B cell (primary cell): ENCODE data around the gene TEX261. TPM values are rescaled to one million over a fixed set of nuclear protein-coding genes. Genes with fewer than 3 reads are reported as not detected.

Source experiments
- ATAC-seq: fragments of 200-7000 bp; cut with Tn5 transposase; one replicate; pipeline ENCODE4 v1.10.0; 2021; ENCODE audit warnings: low read depth, mild to moderate bottlenecking, moderate number of reproducible peaks, moderate library complexity
- CTCF ChIA-PET: fragments of 350-600 bp; sonication (Branson Sonifier 250); formaldehyde crosslinking; loops from one replicate; lab custom pipeline; 2021; ENCODE audit warnings: antibody characterized with exemption, inconsistent platforms; lab: Charles Lee
- POLR2A ChIA-PET: fragments of 350-600 bp; sonication (Branson Sonifier 250); formaldehyde crosslinking; loops from one replicate; lab custom pipeline; 2021; ENCODE audit warnings: antibody characterized with exemption; lab: Charles Lee
- DNase-seq: peaks from one replicate; pipeline ENCODE4 v3.0.0; 2013
- H2AFZ ChIP-seq: 2 replicates; pipeline ENCODE4 v1.6.1; 2012; ENCODE audit warnings: mild to moderate bottlenecking, low read depth, low read length; ENCODE audit not compliant: insufficient read depth, poor library complexity, severe bottlenecking
- H3K27ac ChIP-seq, 2 donors: 1 replicate in 1 of 2; 2 replicates in 1 of 2; pipeline ENCODE4 v1.5.1; 2012 to 2013; ENCODE audit warnings: low read length in 2 of 2, mild to moderate bottlenecking in 2 of 2, moderate library complexity in 1 of 2
- H3K27me3 ChIP-seq, 4 experiments: fragments of 200-600 bp in 1 of 4; sonication (generic) in 1 of 4; replicated peaks in 1 of 4; 1 replicate in 2 of 4; 2 replicates in 2 of 4; pipeline versions ENCODE4 v1.6.1 to v1.7.0; 2013 to 2016; ENCODE audit warnings: low read length in 3 of 4, mild to moderate bottlenecking in 2 of 4, mixed read lengths in 1 of 4, moderate library complexity in 1 of 4; ENCODE audit not compliant: insufficient read depth in 4 of 4, control insufficient read depth in 3 of 4; ENCODE audit errors: control extremely low read depth in 1 of 4
- H3K36me3 ChIP-seq, 2 experiments: replicated peaks in 1 of 2; 1 replicate in 1 of 2; 2 replicates in 1 of 2; pipeline versions ENCODE4 v1.6.1 to v1.7.1; 2013; ENCODE audit warnings: low read length in 1 of 2; ENCODE audit not compliant: insufficient read depth in 2 of 2, control insufficient read depth in 1 of 2; ENCODE audit errors: control extremely low read depth in 1 of 2, extremely low read depth in 1 of 2
- H3K4me1 ChIP-seq, 2 donors: fragments of 200-600 bp in 1 of 2; sonication (generic) in 1 of 2; 1 replicate in 1 of 2; 2 replicates in 1 of 2; pipeline versions ENCODE4 v1.5.1 to v1.6.1; 2013 to 2017; ENCODE audit warnings: low read length in 2 of 2; ENCODE audit not compliant: control insufficient read depth in 2 of 2, insufficient read depth in 2 of 2
- H3K4me2 ChIP-seq: replicated peaks from 2 replicates; pipeline ENCODE3; 2012; ENCODE audit warnings: mild to moderate bottlenecking, low read depth, low read length; ENCODE audit not compliant: poor library complexity, severe bottlenecking
- H3K4me3 ChIP-seq, 5 experiments: fragments of 200-600 bp in 1 of 5; sonication (generic) in 1 of 5; 1 replicate in 3 of 5; 2 replicates in 2 of 5; pipeline versions ENCODE4 v1.5.1 to v1.7.0; 2011 to 2016; ENCODE audit warnings: low read length in 4 of 5, mild to moderate bottlenecking in 4 of 5, low read depth in 2 of 5, control low read depth in 1 of 5, moderate library complexity in 1 of 5; ENCODE audit not compliant: insufficient read depth in 1 of 5; ENCODE audit errors: control extremely low read depth in 1 of 5, extremely low read depth in 1 of 5
- H3K79me2 ChIP-seq: fragments of 200-600 bp; sonication (generic); one replicate; pipeline ENCODE4 v1.6.0; 2016; ENCODE audit warnings: low read length; ENCODE audit not compliant: control insufficient read depth, insufficient read depth
- H3K9ac ChIP-seq: fragments of 200-600 bp; sonication (generic); 2 replicates; pipeline ENCODE4 v1.6.1; 2017; ENCODE audit warnings: mild to moderate bottlenecking, low read length, moderate library complexity
- H3K9me3 ChIP-seq, 3 donors: one replicate each; pipeline versions ENCODE4 v1.6.1 to v1.7.1; 2013; ENCODE audit warnings: low read length in 2 of 3; ENCODE audit not compliant: control insufficient read depth in 2 of 3, insufficient read depth in 1 of 3; ENCODE audit errors: control extremely low read depth in 1 of 3
- H4K20me1 ChIP-seq: 2 replicates; pipeline ENCODE4 v1.6.0; 2012; ENCODE audit warnings: mild to moderate bottlenecking, low read length; ENCODE audit not compliant: insufficient read depth, control insufficient read depth, poor library complexity, severe bottlenecking
- H3K27ac Mint-ChIP-seq: one replicate; pipeline ENCODE4 v1.8.0; 2021; ENCODE audit warnings: mixed read lengths
- H3K27me3 Mint-ChIP-seq: one replicate; pipeline ENCODE4 v1.8.0; 2021; ENCODE audit warnings: mixed read lengths
- H3K4me1 Mint-ChIP-seq: one replicate; pipeline ENCODE4 v1.8.0; 2021; ENCODE audit warnings: mixed read lengths
- H3K4me3 Mint-ChIP-seq: one replicate; pipeline ENCODE4 v1.8.0; 2021; ENCODE audit warnings: mixed read lengths
- H3K9me3 Mint-ChIP-seq: one replicate; pipeline ENCODE4 v1.8.0; 2022; ENCODE audit warnings: mixed read lengths; ENCODE audit not compliant: insufficient read depth
- CTCF ChIP-seq: fragments of 200-600 bp; IDR thresholded peaks from one replicate; pipeline ENCODE4 v1.8.0; 2022; ENCODE audit warnings: antibody characterized with exemption, mild to moderate bottlenecking
- EZH2 ChIP-seq: IDR thresholded peaks from 2 replicates; pipeline ENCODE4 v1.6.1; 2012; ENCODE audit warnings: borderline replicate concordance, low read depth, mild to moderate bottlenecking, moderate library complexity, low read length; ENCODE audit not compliant: insufficient read depth, poor library complexity, severe bottlenecking
- WGBS: methylation state at CpG from one replicate; pipeline ENCODE4 v1.1.5; 2013; ENCODE audit warnings: missing lambda C conversion rate; ENCODE audit not compliant: insufficient coverage; 5-methylcytosine and 5-hydroxymethylcytosine counted together
- intact Hi-C: fragments of 100-400 bp; cut with micrococcal nuclease; formaldehyde crosslinking; loops from one replicate; pipeline ENCODE4 v1.10.0; 2022
- polyA plus RNA-seq: library from polyadenylated mRNA; depleted of rRNA; stranded (reverse); fragments of >200 nt; gene quantifications from 2 replicates; pipeline ENCODE4 v1.2.3, GENCODE V29; 2012
- total RNA-seq, 2 donors: library from RNA; stranded (reverse); fragments of 120-200 nt in 1 of 2; gene quantifications; 1 replicate in 1 of 2; 2 replicates in 1 of 2; pipeline versions ENCODE4 v1.2.3 to v1.2.4, GENCODE V29; 2013 to 2022

TEX261 gene
- total and polyA plus RNA-seq, 2 donors (not counting 1 experiment from before 2014, with no cell fraction given): 29.0 to 56.4 TPM

- peaks cover 3 to 10% of the 10 kb centered on the region in 2 donors for H3K4me1 ChIP-seq
- no peaks in the 10 kb centered on the region for H3K79me2 ChIP-seq
- intact Hi-C loops: no loop called here
- no peaks in the 10 kb centered on the region for H4K20me1 ChIP-seq
- H3K9me3 ChIP-seq: peaks cover 0 to 5% (median 0%) of the 10 kb centered on the region in 3 donors
- Mint-ChIP-seq H3K4me3 (no peak overlapping the region), H3K4me1 (peaks cover 5% of the 10 kb centered on the region), H3K27ac (no peak overlapping the region), H3K27me3 (peaks cover 12% of the 10 kb centered on the region), H3K9me3 (no peaks in the 10 kb centered on the region)
- H3K27ac ChIP-seq: no peak overlapping the region
- H3K4me3 ChIP-seq: no peak overlapping the region
- 93% methylated on average over 5 of the region's 6 CpGs for WGBS
- CTCF ChIA-PET: interaction anchor here (3.4 kb wide), 1 partner anchor 38 kb away, joined by 49 read pairs; no protein-coding TSS in a partner anchor
- no peaks in the 10 kb centered on the region for H3K36me3 ChIP-seq
- H3K27me3 ChIP-seq: no peaks in the 10 kb centered on the region
- no peak overlapping the region for H3K4me2 ChIP-seq
- DNase-seq (no peak), ATAC-seq (no peak)
- H2AFZ ChIP-seq: no peak overlapping the region
- POLR2A ChIA-PET: no interaction called here
- TF ChIP-seq CTCF (no peak), EZH2 (no peak)
- no peak overlapping the region for H3K9ac ChIP-seq
These were observed 8.7 kb upstream of the TEX261 start for GRCh38 chr2:71003396-71003795.

GRCh38 chr2:71001981-71002570, 7.4 kb upstream of the TEX261 start:
- Histone ChIP-seq H3K27me3 (no peaks in the 10 kb centered on the region), H3K9ac (no peak overlapping the region), H3K27ac (no peak overlapping the region), H4K20me1 (no peaks in the 10 kb centered on the region), H3K4me2 (no peak overlapping the region), H2AFZ (no peak overlapping the region), H3K79me2 (no peaks in the 10 kb centered on the region), H3K4me1 (peaks cover 3 to 10% of the 10 kb centered on the region in 2 donors), H3K4me3 (no peak overlapping the region), H3K9me3 (peaks cover 0 to 5% (median 0%) of the 10 kb centered on the region in 3 donors), H3K36me3 (no peaks in the 10 kb centered on the region)
- H3K4me1 Mint-ChIP-seq: peaks cover 5% of the 10 kb centered on the region
- TF ChIP-seq EZH2 (no peak), CTCF (no peak)
- ATAC-seq (no peak), DNase-seq (no peak)
- WGBS: 89% methylated on average over 7 of the region's 11 CpGs
- no peaks in the 10 kb centered on the region for H3K9me3 Mint-ChIP-seq
- H3K27me3 Mint-ChIP-seq: peaks cover 12% of the 10 kb centered on the region
- no peak overlapping the region for H3K27ac Mint-ChIP-seq
- ChIA-PET POLR2A (interaction anchor here (0.6 to 1.1 kb wide), 2 partner anchors 24 to 85 kb away, joined by 3 to 4 read pairs; partner anchors contain the start of gene ANKRD53), CTCF (interaction anchor here (0.8 to 3.4 kb wide), 14 partner anchors 9 to 149 kb away, joined by 3 to 49 read pairs (median 6); partner anchors contain the start of genes ANKRD53, MCEE and MPHOSPH10)
- no peak overlapping the region for H3K4me3 Mint-ChIP-seq
- intact Hi-C loops: loop anchor here (1.0 kb wide), 2 partner anchors 25 to 37 kb away; no protein-coding TSS in a partner anchor
